ENCODE results near the gene CD209. TPM values are rescaled to one million over a fixed set of nuclear protein-coding genes. Genes with fewer than 3 reads are reported as not detected.
"Not testable (repeated sequence)": the region's sequence is repeated elsewhere in the genome, so short reads cannot be mapped to it uniquely, and the experiment has no call there.

Gene CD209
- total RNA-seq (under 1 TPM; 0.11 to 0.26 TPM), polyA plus RNA-seq (not detected), total RNA-seq (0 to 0.09 (median 0) reads per million in 6 experiments)

- DNase-seq = no peak
- peak within 1 kb of the TSS in 3 of 10 donors; percentile 38 to 82 (median 53) for H3K27ac Mint-ChIP-seq
- H3K27me3 Mint-ChIP-seq = peaks cover 0 to 12% (median 2%) of the 10 kb centered on the region in 5 donors
- peaks cover 9 to 43% (median 19%) of the 10 kb centered on the region in 4 donors for H3K4me1 Mint-ChIP-seq
- peaks cover 0 to 11% (median 0%) of the 10 kb centered on the region in 9 donors for H3K9me3 Mint-ChIP-seq
- ATAC-seq = no peak
- H3K4me3 Mint-ChIP-seq = no peak within 1 kb of the TSS
- H3K36me3 Mint-ChIP-seq = no peaks in the 10 kb centered on the region
- POLR2A ChIA-PET = no interaction called here
Measured at GRCh38 chr19:7746903-7747884, at the start of gene CD209. Gene CD209, minus strand, starts transcription at chr19:7747534. Its CDS starts 23 bp downstream, at chr19:7747511.

DNA sequence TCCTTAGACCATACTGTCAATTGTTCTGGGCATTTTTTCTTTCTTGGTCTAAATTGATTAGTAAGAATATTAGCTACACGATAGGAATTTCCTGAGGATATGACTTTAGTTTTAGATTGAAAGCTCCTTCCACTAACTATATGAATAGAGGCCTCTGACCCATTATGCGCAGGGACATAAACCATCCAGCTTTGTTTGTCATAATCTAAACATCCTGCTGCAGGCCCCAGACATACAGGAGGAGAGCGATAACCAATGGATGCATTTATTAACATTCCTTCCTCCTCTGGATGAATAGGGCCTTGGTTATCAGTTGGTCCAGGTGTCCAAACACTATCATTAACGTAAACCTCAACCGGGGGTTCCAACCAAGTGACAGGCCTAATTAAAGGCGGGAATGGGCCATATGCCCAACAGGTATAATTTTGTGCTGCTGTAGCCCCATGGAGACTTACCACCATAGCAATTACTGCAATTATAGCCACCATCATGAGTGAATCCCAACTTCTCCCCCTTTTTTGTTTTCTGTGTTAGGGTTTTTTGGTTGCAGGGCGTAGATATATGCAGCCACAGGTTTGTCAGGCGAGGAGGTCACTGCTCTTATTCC, 48.3 kb upstream of the CD209 start:
- Mint-ChIP-seq H3K36me3 (no peaks in the 10 kb centered on the region), H3K9me3 (peaks cover 0 to 2% (median 0%) of the 10 kb centered on the region in 9 donors), H3K27me3 (peaks cover 0 to 13% (median 5%) of the 10 kb centered on the region in 5 donors), H3K27ac (peak overlapping the region in 1 of 10 donors; percentile 24), H3K4me1 (peaks cover 0 to 5% (median 1%) of the 10 kb centered on the region in 4 donors), H3K4me3 (no peak overlapping the region)
- ATAC-seq (no peak), DNase-seq (no peak)
- POLR2A ChIA-PET = no interaction called here

- POLR2A ChIA-PET = no interaction called here
- no peaks in the 10 kb centered on the region for H3K36me3 Mint-ChIP-seq
- no peak for ATAC-seq
Measured at GRCh38 chr19:7793493-7793892, 46.2 kb upstream of the CD209 start.

DNA sequence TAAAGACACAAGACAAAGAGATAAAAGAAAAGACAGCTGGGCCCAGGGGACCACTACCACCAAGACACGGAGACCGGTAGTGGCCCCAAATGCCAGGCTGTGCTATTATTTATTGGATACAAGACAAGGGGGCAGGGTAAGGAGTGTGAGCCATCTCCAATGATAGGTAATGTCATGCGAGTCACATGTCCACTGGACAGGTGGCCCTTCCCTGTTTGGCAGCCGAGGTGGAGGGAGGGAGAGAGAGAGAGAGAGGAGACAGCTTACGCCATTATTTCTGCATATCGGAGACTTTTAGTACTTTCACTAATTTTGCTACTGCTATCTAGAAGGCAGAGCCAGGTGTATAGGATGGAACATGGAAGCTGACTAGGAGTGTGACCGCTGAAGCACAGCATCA, 45.4 kb upstream of the CD209 start:
- H3K36me3 Mint-ChIP-seq, DNase-seq, POLR2A ChIA-PET, H3K4me3 Mint-ChIP-seq, H3K27ac Mint-ChIP-seq, H3K9me3 Mint-ChIP-seq, ATAC-seq: not testable (repeated sequence)
- Mint-ChIP-seq H3K4me1 (peaks cover 4 to 13% (median 9%) of the 10 kb centered on the region in 4 donors), H3K27me3 (peaks cover 0 to 23% (median 6%) of the 10 kb centered on the region in 5 donors)

More at GRCh38 chr19:7793493-7793892, 46.2 kb upstream of the CD209 start:
- Mint-ChIP-seq H3K4me3 (no peak overlapping the region), H3K4me1 (peaks cover 4 to 9% (median 8%) of the 10 kb centered on the region in 4 donors), H3K9me3 (peaks cover 0 to 2% (median 0%) of the 10 kb centered on the region in 9 donors), H3K27ac (no peak overlapping the region), H3K27me3 (peaks cover 0 to 19% (median 6%) of the 10 kb centered on the region in 5 donors)
- no peak for DNase-seq

- POLR2A ChIA-PET = no interaction called here
- DNase-seq = no peak
- H3K4me1 Mint-ChIP-seq = peaks cover 6 to 16% (median 11%) of the 10 kb centered on the region in 4 donors
- ATAC-seq = no peak
- H3K36me3 Mint-ChIP-seq = no peaks in the 10 kb centered on the region
- H3K27me3 Mint-ChIP-seq = peaks cover 1 to 25% (median 10%) of the 10 kb centered on the region in 5 donors
- H3K27ac Mint-ChIP-seq = no peak overlapping the region
- H3K9me3 Mint-ChIP-seq = peaks cover 0 to 2% (median 0%) of the 10 kb centered on the region in 9 donors
- H3K4me3 Mint-ChIP-seq = no peak overlapping the region
Measured at GRCh38 chr19:7792281-7792680, 44.9 kb upstream of the CD209 start.

GRCh38 chr19:7790416-7790815, 43.1 kb upstream of the CD209 start:
- Mint-ChIP-seq H3K27me3 (peaks cover 3 to 31% (median 15%) of the 10 kb centered on the region in 5 donors), H3K36me3 (peaks cover 0 to 2% (median 0%) of the 10 kb centered on the region in 3 donors), H3K27ac (no peak overlapping the region), H3K4me3 (peak overlapping the region in 2 of 10 donors; percentile 8 to 22), H3K9me3 (peaks cover 0 to 4% (median 0%) of the 10 kb centered on the region in 9 donors), H3K4me1 (peaks cover 7 to 19% (median 13%) of the 10 kb centered on the region in 4 donors)
- ATAC-seq = no peak
- DNase-seq = no peak
- POLR2A ChIA-PET = no interaction called here

DNA sequence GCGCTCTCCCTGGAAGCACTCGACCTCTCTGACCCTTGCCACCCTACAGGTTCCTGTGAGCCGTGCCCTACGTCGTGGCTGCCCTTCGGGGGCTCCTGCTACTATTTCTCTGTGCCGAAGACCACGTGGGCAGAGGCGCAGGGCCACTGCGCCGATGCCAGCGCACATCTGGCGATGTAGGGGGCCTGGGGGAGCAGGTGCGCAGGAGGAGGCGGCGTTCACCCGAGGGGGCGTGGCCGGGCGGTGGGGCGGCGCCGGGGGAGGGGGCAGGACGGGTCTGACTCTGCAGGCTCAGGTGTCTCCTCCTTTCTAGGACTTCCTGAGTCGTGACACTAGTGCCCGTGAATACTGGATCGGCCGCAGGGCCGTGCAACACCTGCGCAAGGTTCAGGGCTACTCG, 42.1 kb upstream of the CD209 start:
- H3K36me3 Mint-ChIP-seq = peaks cover 0 to 2% (median 0%) of the 10 kb centered on the region in 3 donors
- H3K27me3 Mint-ChIP-seq = peaks cover 3 to 31% (median 17%) of the 10 kb centered on the region in 5 donors
- POLR2A ChIA-PET = no interaction called here
- H3K4me3 Mint-ChIP-seq = peak overlapping the region; percentile 45 to 88 (median 72)
- H3K27ac Mint-ChIP-seq = peak overlapping the region in 4 of 10 donors; percentile 20 to 69 (median 32)
- DNase-seq (peak in 9 of 10 donors; percentile 27 to 71 (median 49)), ATAC-seq (peak; percentile 77 to 81)
- H3K9me3 Mint-ChIP-seq = peaks cover 0 to 5% (median 0%) of the 10 kb centered on the region in 9 donors
- H3K4me1 Mint-ChIP-seq = peaks cover 7 to 19% (median 13%) of the 10 kb centered on the region in 4 donors

DNA sequence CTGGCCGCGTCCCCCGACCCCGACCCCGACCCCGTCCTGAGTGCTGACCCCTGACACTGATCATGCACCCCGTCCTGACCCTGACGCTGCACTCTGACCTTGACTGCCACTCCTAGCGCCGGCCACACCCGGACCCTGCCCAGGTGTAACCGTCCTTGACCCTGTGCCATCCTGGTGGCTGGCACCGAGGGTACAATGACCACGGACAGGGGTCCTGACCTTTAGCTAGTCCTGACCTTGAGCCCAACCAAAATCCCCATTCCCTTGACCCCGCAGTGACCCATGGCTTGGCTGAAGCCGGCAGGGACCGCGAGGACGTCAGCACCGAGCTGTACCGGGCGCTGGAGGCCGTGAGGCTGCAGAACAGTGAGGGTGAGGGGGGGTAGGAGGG, 41.6 kb upstream of the CD209 start:
- Mint-ChIP-seq H3K4me1 (peaks cover 7 to 19% (median 15%) of the 10 kb centered on the region in 4 donors), H3K4me3 (peak overlapping the region in 9 of 10 donors; percentile 45 to 84 (median 71)), H3K9me3 (peaks cover 0 to 5% (median 0%) of the 10 kb centered on the region in 9 donors), H3K36me3 (peaks cover 0 to 2% (median 0%) of the 10 kb centered on the region in 3 donors), H3K27me3 (peaks cover 4 to 31% (median 19%) of the 10 kb centered on the region in 5 donors), H3K27ac (peak overlapping the region in 1 of 10 donors; percentile 82)
- POLR2A ChIA-PET = interaction anchor here (1.2 kb wide), 1 partner anchor 70 kb away, joined by 4 read pairs; no protein-coding TSS in a partner anchor
- ATAC-seq (peak; percentile 10 to 14), DNase-seq (no peak)

DNA sequence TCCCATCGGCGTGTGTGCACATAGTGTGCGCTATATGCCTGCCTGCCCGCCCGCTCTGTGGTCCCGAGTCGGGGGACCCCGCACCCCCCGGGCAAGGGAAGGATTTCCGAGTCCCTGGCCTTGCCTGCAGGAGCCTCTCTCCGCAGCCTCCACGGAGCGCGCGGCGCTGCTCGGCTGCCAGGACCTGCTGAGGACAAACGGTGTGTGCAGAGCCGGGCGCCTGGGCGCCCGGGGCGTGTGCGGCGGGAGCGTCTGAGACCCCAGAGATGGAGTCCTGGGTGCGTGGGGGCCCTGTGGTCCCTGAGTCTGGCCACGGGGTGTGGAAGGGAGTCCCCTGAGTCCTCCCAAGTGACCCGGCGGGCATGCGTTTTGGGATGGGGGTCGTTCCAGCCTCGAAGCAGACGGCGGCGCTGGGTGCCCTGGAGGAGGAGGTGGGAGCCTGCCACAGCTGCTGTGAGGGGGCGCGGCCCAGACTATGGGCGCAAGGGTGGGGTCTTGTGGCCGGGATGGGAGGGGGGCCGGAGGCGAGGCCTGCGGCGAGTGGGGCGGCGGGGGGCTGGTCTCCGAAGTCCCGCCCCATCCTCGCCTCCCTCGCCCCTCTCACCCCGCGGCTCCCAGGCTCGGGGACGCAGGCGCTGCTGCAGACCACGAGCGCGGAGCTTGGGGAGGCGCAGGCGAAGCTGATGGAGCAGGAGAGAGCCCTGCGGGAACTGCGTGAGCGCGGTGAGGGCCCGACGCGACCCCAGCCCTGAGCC, 41.0 kb upstream of the CD209 start:
- Mint-ChIP-seq H3K9me3 (peaks cover 0 to 5% (median 0%) of the 10 kb centered on the region in 9 donors), H3K27me3 (peaks cover 4 to 32% (median 25%) of the 10 kb centered on the region in 5 donors), H3K4me1 (peaks cover 7 to 19% (median 15%) of the 10 kb centered on the region in 4 donors), H3K4me3 (peak overlapping the region in 6 of 10 donors; percentile 19 to 84 (median 45)), H3K27ac (no peak overlapping the region), H3K36me3 (peaks cover 0 to 2% (median 0%) of the 10 kb centered on the region in 3 donors)
- DNase-seq = peak in 3 of 10 donors; percentile 12 to 64 (median 13)
- ATAC-seq = peak; percentile 36 to 55
- POLR2A ChIA-PET = interaction anchor here (1.2 kb wide), 1 partner anchor 69 kb away, joined by 4 read pairs; no protein-coding TSS in a partner anchor

DNA sequence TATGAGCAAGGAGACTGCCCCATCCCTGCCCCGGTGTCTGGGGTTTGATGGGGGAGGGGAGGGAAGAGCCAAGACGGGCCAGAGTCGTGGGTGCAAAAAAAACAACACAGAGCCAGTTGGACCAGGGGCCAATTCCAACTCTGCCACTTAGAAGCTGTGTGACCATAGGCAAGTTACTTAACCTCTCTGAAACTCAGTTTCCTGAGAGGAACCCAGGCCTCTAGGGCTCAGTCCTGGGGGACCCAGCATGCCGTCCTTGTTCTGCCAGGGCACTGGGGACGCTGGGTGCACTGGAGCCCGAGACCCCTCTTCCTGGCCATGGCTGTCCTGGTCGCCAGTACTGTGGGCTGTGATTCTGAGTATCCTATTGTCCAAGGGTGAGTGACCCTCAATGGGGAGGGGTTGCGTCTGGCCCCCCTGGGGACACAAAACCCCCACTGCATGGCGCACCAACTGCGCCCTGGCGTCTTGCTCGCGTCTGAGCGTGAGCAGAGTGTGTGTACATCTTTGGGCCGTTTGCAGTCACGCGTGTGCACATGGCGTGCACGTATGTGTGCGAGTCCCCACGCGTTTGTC, 40.4 kb upstream of the CD209 start:
- peak overlapping the region; percentile 12 to 83 (median 58) for H3K4me3 Mint-ChIP-seq

GRCh38 chr19:7787141-7787540, 39.8 kb upstream of the CD209 start:
- Mint-ChIP-seq H3K4me1 (peaks cover 7 to 19% (median 15%) of the 10 kb centered on the region in 4 donors), H3K27me3 (peaks cover 4 to 35% (median 24%) of the 10 kb centered on the region in 5 donors), H3K27ac (no peak overlapping the region), H3K9me3 (peaks cover 0 to 5% (median 0%) of the 10 kb centered on the region in 9 donors), H3K4me3 (peak overlapping the region in 9 of 10 donors; percentile 14 to 83 (median 60)), H3K36me3 (peaks cover 0 to 2% (median 0%) of the 10 kb centered on the region in 3 donors)
- no peak for ATAC-seq
- DNase-seq = no peak
- POLR2A ChIA-PET = interaction anchor here (0.6 kb wide), 2 partner anchors 10 to 84 kb away, joined by 3 to 4 read pairs; no protein-coding TSS in a partner anchor

More for the DNA sequence above, 40.4 kb upstream of the CD209 start:
- POLR2A ChIA-PET = interaction anchor here (0.6 to 1.2 kb wide), 2 partner anchors 69 to 84 kb away, joined by 4 read pairs; no protein-coding TSS in a partner anchor
- Mint-ChIP-seq H3K27me3 (peaks cover 4 to 35% (median 26%) of the 10 kb centered on the region in 5 donors), H3K4me1 (peaks cover 7 to 19% (median 15%) of the 10 kb centered on the region in 4 donors), H3K9me3 (peaks cover 0 to 5% (median 0%) of the 10 kb centered on the region in 9 donors), H3K27ac (no peak overlapping the region), H3K36me3 (peaks cover 0 to 2% (median 0%) of the 10 kb centered on the region in 3 donors)
- no peak for DNase-seq
- peak in 1 of 2 donors; percentile 16 for ATAC-seq

All from naive thymus-derived CD8-positive, alpha-beta T cell (primary cell).